Heart left ventricle (tissue), 16 donors: ENCODE results near the gene CATSPERD. TPM values are rescaled to one million over a fixed set of nuclear protein-coding genes. Genes with fewer than 3 reads are reported as not detected.
"Not testable (repeated sequence)": the region's sequence is repeated elsewhere in the genome, so short reads cannot be mapped to it uniquely, and the experiment has no call there.

Experiments used
- ATAC-seq, 4 donors: fragments of 200-7000 bp; cut with Tn5 transposase; one replicate each; pipeline ENCODE4 v1.9.1; 2020 to 2022; ENCODE audit warnings: moderate library complexity in 4 of 4, mild to moderate bottlenecking in 3 of 4, moderate number of reproducible peaks in 1 of 4
- DNase-seq, 5 donors: peaks; one replicate each; pipeline ENCODE4 v3.0.0-alpha.2; 2020
- H3K27ac ChIP-seq, 12 donors: fragments of 200-600 bp; sonication (generic) in 4 of 12; one replicate each; pipeline versions ENCODE4 v1.5.0 to v1.8.0; 2016 to 2022; ENCODE audit warnings: mild to moderate bottlenecking in 2 of 12
- H3K27me3 ChIP-seq, 9 donors: fragments of 200-600 bp; sonication (generic) in 2 of 9; one replicate each; pipeline versions ENCODE4 v1.5.1 to v1.8.0; 2016 to 2022; ENCODE audit warnings: mild to moderate bottlenecking in 3 of 9
- H3K36me3 ChIP-seq, 9 donors: fragments of 200-600 bp; sonication (generic) in 2 of 9; one replicate each; pipeline versions ENCODE4 v1.5.0 to v1.8.0; 2018 to 2022; ENCODE audit warnings: mild to moderate bottlenecking in 2 of 9
- H3K4me1 ChIP-seq, 12 donors: fragments of 200-600 bp; sonication (generic) in 4 of 12; one replicate each; pipeline versions ENCODE4 v1.5.0 to v1.8.0; 2016 to 2022; ENCODE audit warnings: mild to moderate bottlenecking in 3 of 12
- H3K4me3 ChIP-seq, 12 donors: fragments of 200-600 bp; sonication (generic) in 4 of 12; one replicate each; pipeline versions ENCODE4 v1.5.0 to v1.8.0; 2017 to 2022; ENCODE audit warnings: mild to moderate bottlenecking in 9 of 12, moderate library complexity in 4 of 12
- H3K9me3 ChIP-seq, 12 donors: fragments of 200-600 bp; sonication (generic) in 4 of 12; one replicate each; pipeline versions ENCODE4 v1.5.0 to v1.8.0; 2016 to 2022; ENCODE audit warnings: mild to moderate bottlenecking in 1 of 12
- CTCF ChIP-seq, 12 donors: fragments of 200-600 bp; sonication (generic) in 4 of 12; IDR thresholded peaks; one replicate each; pipeline versions ENCODE4 v1.5.0 to v1.8.0; 2018 to 2022; ENCODE audit warnings: antibody characterized with exemption in 12 of 12, mild to moderate bottlenecking in 5 of 12
- POLR2A ChIP-seq, 2 donors: fragments of 450-650 bp; IDR thresholded peaks; one replicate each; pipeline ENCODE4 v1.6.1; 2017; ENCODE audit warnings: antibody characterized with exemption in 2 of 2, mild to moderate bottlenecking in 2 of 2, moderate library complexity in 2 of 2
- WGBS, 4 donors: extraction: QIAGEN DNeasy Blood & Tissue Kit in 2 of 4; methylation state at CpG; one replicate each; pipeline versions ENCODE4 v1.1.5 to v1.1.7; 2013 to 2018; 5-methylcytosine and 5-hydroxymethylcytosine counted together
- intact Hi-C, 10 donors: fragments of 100-400 bp; cut with DNase I; formaldehyde crosslinking; loops; one replicate each; pipeline versions ENCODE4 v1.11.1 to v1.14.2; 2022
- polyA plus RNA-seq, 2 donors: library from polyadenylated mRNA; stranded (reverse); fragments of 200-250 nt; gene quantifications; one replicate each; pipeline ENCODE4 v1.2.3, GENCODE V29; 2013
- total RNA-seq, 9 donors: library from RNA; depleted of rRNA in 2 of 9; stranded (reverse); fragments of >200 nt in 2 of 9; fragmentation: NEBNext Ultra II Directional in 3 of 9; extraction: Animal tissue kit (Norgen Biotek cat#: 25700) in 3 of 9; gene quantifications; one replicate each; pipeline versions ENCODE4 v1.1.0 to v1.2.4, GENCODE V29; 2016 to 2023
- donor health status: ischemic (EF 13 %, LVEDD 7.1; RV severe dilation, severe dysfunction).
- donor health status: healthy with polysubstance abuse.
- donor health status: DM: no; HTN: yes; CAD: no.
- donor health status: DM: no; HTN: no; CAD: no.
- donor health status: ischemic (EF 25% LVEDD 6.9; RV normal size, moderate dysfunction).
- donor health status: ischemic (EF 25% LVEDD 5.7; RV mildly dilated, moderate dysfunction).
- donor health status: healthy.
- donor health status: DM: yes; HTN: yes; CAD: no.
- donor health status: ischemic (EF 35%, LVEDD 5.7; RV mildly dilated, moderate dysfunction).
- donor health status: nonischemic (EF 11% LVEDD 7.7; RV severe dilation, severe dysfunction).
- donor health status: DM: yes; HTN: yes; CAD: no.
- donor health status: PGD.
- donor health status: ischemic (EF 29% LVEDD 5.4; RV normal size, mild dysfunction).
- donor health status: nonischemic (EF 23%, LVEDD 6.1; RV moderate dilation, normal function).

Gene CATSPERD
- total and polyA plus RNA-seq, 11 donors = not detected

GRCh38 chr19:5719274-5719960 is 1.0 kb upstream of the CATSPERD start:
- TF ChIP-seq POLR2A (IDR thresholded peaks at IDR 0.05) = no peak
- no peak for TF ChIP-seq CTCF (IDR thresholded peaks at IDR 0.05)
- Histone ChIP-seq H3K27ac (peak overlapping the region; percentile 56 to 98 (median 94)), H3K4me3 (peak overlapping the region; percentile 73 to 99 (median 88)), H3K4me1 (peaks cover 2 to 38% (median 22%) of the 10 kb centered on the region in 12 donors), H3K9me3 (no peaks in the 10 kb centered on the region), H3K27me3 (no peaks in the 10 kb centered on the region), H3K36me3 (peaks cover 0 to 13% (median 0%) of the 10 kb centered on the region in 9 donors)
- DNase-seq = peak in 1 of 5 donors; percentile 37
- 0 to 2% (median 1%) methylated on average over 26 to 58 of the region's 58 CpGs for WGBS, 4 donors
- peak in 1 of 4 donors; percentile 0 for ATAC-seq
- intact Hi-C loops = no loop called here

- no peaks in the 10 kb centered on the region for H3K36me3 ChIP-seq
- WGBS, 4 donors = 92 to 96% (median 95%) methylated on average over 4 of the region's 4 CpGs
- H3K27me3 ChIP-seq = peaks cover 0 to 4% (median 0%) of the 10 kb centered on the region in 9 donors
- ATAC-seq = no peak
- TF ChIP-seq POLR2A (IDR thresholded peaks at IDR 0.05) (no peak), CTCF (IDR thresholded peaks at IDR 0.05) (no peak)
- intact Hi-C loops = no loop called here
- no peak overlapping the region for H3K4me3 ChIP-seq
- H3K4me1 ChIP-seq = no peaks in the 10 kb centered on the region
- H3K9me3 ChIP-seq = peaks cover 0 to 20% (median 14%) of the 10 kb centered on the region in 12 donors
- H3K27ac ChIP-seq = no peak overlapping the region
- no peak for DNase-seq
These were observed 7.1 kb downstream of the CATSPERD start for GRCh38 chr19:5727453-5728050.

- intact Hi-C loops, H3K36me3 ChIP-seq, H3K4me3 ChIP-seq, H3K4me1 ChIP-seq, H3K27ac ChIP-seq, DNase-seq, H3K27me3 ChIP-seq, ATAC-seq: not testable (repeated sequence)
- peaks cover 0 to 20% (median 14%) of the 10 kb centered on the region in 12 donors for H3K9me3 ChIP-seq
- 76 to 88% (median 84%) methylated on average over 2 of the region's 2 CpGs for WGBS, 4 donors
These were observed 12.7 kb downstream of the CATSPERD start for GRCh38 chr19:5733172-5733571.

GRCh38 chr19:5738423-5738822 is 18.0 kb downstream of the CATSPERD start:
- ATAC-seq (no peak), DNase-seq (no peak)
- TF ChIP-seq POLR2A (IDR thresholded peaks at IDR 0.05) (no peak), CTCF (IDR thresholded peaks at IDR 0.05) (no peak)
- no peaks in the 10 kb centered on the region for H3K4me1 ChIP-seq
- H3K27me3 ChIP-seq = no peaks in the 10 kb centered on the region
- WGBS, 4 donors = 80 to 87% (median 83%) methylated on average over 8 of the region's 8 CpGs
- H3K27ac ChIP-seq = no peak overlapping the region
- no peak overlapping the region for H3K4me3 ChIP-seq
- no peaks in the 10 kb centered on the region for H3K36me3 ChIP-seq
- H3K9me3 ChIP-seq = peaks cover 0 to 2% (median 0%) of the 10 kb centered on the region in 12 donors
- intact Hi-C loops = no loop called here
